ENCODE results near the gene GUCA2B.

Gene GUCA2B

GRCh38 chr1:42133809-42134526, 19.2 kb upstream of the GUCA2B start:
- Histone ChIP-seq H3K27ac (ENCODE audit: insufficient read depth in 1 of 2, low read depth in 1 of 2, low read length in 2 of 2, poor library complexity in 1 of 2, severe bottlenecking in 2 of 2) (no peak overlapping the region), H3K9me3 (ENCODE audit: control extremely low read depth in 1 of 5, control insufficient read depth in 4 of 5, insufficient read depth in 2 of 5, low read depth in 1 of 5, low read length in 4 of 5) (no peaks in the 10 kb centered on the region), H3K27me3 (replicated peaks in 2 of 5; ENCODE audit: control insufficient read depth in 4 of 5, insufficient read depth in 5 of 5, low read length in 4 of 5) (no peaks in the 10 kb centered on the region), H3K4me1 (ENCODE audit: control extremely low read depth in 1 of 4, control insufficient read depth in 4 of 4, insufficient read depth in 4 of 4, low read length in 3 of 4) (peaks cover 0 to 6% (median 2%) of the 10 kb centered on the region in 4 experiments), H3K36me3 (ENCODE audit: control insufficient read depth in 4 of 4, insufficient read depth in 4 of 4, low read length in 3 of 4) (no peaks in the 10 kb centered on the region), H3K4me3 (ENCODE audit: control insufficient read depth in 1 of 7, extremely low read depth in 1 of 7, insufficient read depth in 4 of 7, low read depth in 2 of 7, low read length in 6 of 7) (no peak overlapping the region)
- DNase-seq: no peak
- 96% methylated on average over 9 of the region's 10 CpGs for WGBS (ENCODE audit: insufficient coverage)
- POLR2A ChIA-PET: no interaction called here
- CTCF ChIA-PET: interaction anchor here (1.2 to 1.6 kb wide), 2 partner anchors 9 to 21 kb away, joined by 3 read pairs; no protein-coding TSS in a partner anchor

DNA sequence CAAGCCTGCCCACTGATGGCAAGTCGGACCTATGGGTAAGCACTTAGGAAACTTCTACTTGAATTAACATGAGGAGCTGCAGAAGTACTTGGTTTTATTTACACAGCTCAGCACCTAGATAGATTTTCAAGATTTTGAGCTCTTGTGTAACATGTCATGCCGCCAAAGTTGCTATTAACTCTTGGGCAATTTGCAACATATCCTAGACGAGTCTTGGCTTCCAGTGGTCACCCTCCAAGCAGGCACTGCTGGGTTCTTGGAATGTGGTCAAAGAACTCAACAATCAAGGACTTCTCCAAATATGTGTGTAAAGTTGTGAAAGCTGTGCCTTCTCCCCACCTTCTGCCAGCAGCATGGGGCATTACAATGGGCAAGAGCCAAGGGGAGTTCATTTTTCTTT, 17.8 kb upstream of the GUCA2B start:
- no peak overlapping the region for H3K27ac ChIP-seq (ENCODE audit: insufficient read depth in 1 of 2, low read depth in 1 of 2, low read length in 2 of 2, poor library complexity in 1 of 2, severe bottlenecking in 2 of 2)
- 95% methylated on average over 3 of the region's 3 CpGs for WGBS (ENCODE audit: insufficient coverage)
- peaks cover 0 to 6% (median 2%) of the 10 kb centered on the region in 4 experiments for H3K4me1 ChIP-seq (ENCODE audit: control extremely low read depth in 1 of 4, control insufficient read depth in 4 of 4, insufficient read depth in 4 of 4, low read length in 3 of 4)
- no peaks in the 10 kb centered on the region for H3K36me3 ChIP-seq (ENCODE audit: control insufficient read depth in 4 of 4, insufficient read depth in 4 of 4, low read length in 3 of 4)
- H3K27me3 ChIP-seq (replicated peaks in 2 of 5; ENCODE audit: control insufficient read depth in 4 of 5, insufficient read depth in 5 of 5, low read length in 4 of 5): no peaks in the 10 kb centered on the region
- H3K9me3 ChIP-seq (ENCODE audit: control extremely low read depth in 1 of 5, control insufficient read depth in 4 of 5, insufficient read depth in 2 of 5, low read depth in 1 of 5, low read length in 4 of 5): no peaks in the 10 kb centered on the region
- POLR2A ChIA-PET: no interaction called here
- DNase-seq: no peak
- CTCF ChIA-PET: interaction anchor here (0.9 to 1.6 kb wide), 2 partner anchors 18 to 23 kb away, joined by 3 read pairs; partner anchors contain the start of gene GUCA2B
- no peak overlapping the region for H3K4me3 ChIP-seq (ENCODE audit: control insufficient read depth in 1 of 7, extremely low read depth in 1 of 7, insufficient read depth in 4 of 7, low read depth in 2 of 7, low read length in 6 of 7)

DNA sequence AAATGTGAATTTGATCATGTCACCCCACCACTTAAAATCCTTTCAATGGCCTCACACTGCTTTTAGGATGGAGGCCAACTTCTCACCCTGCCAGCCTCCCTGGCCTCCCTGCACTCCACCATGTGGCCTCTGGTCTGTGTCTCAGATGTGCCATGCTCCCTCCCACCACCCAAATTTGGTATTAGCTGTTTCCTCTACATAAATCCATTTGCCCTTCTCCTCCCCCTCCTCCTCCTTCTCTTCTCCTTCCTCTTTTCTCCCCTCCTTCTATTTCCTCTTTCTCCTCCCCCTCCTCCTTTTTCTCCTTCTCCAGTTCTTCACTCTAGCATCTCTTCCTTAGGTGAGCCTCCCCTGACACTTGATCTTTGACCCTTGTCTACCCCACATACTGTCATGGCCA, 16.7 kb upstream of the GUCA2B start:
- H3K4me1 ChIP-seq (ENCODE audit: control extremely low read depth in 1 of 4, control insufficient read depth in 4 of 4, insufficient read depth in 4 of 4, low read length in 3 of 4): peaks cover 0 to 6% (median 2%) of the 10 kb centered on the region in 4 experiments
- H3K9me3 ChIP-seq (ENCODE audit: control extremely low read depth in 1 of 5, control insufficient read depth in 4 of 5, insufficient read depth in 2 of 5, low read depth in 1 of 5, low read length in 4 of 5): no peaks in the 10 kb centered on the region
- no peaks in the 10 kb centered on the region for H3K27me3 ChIP-seq (replicated peaks in 2 of 5; ENCODE audit: control insufficient read depth in 4 of 5, insufficient read depth in 5 of 5, low read length in 4 of 5)
- ChIA-PET CTCF (no interaction called here), POLR2A (no interaction called here)
- H3K36me3 ChIP-seq (ENCODE audit: control insufficient read depth in 4 of 4, insufficient read depth in 4 of 4, low read length in 3 of 4): no peaks in the 10 kb centered on the region
- H3K4me3 ChIP-seq (ENCODE audit: control insufficient read depth in 1 of 7, extremely low read depth in 1 of 7, insufficient read depth in 4 of 7, low read depth in 2 of 7, low read length in 6 of 7): no peak overlapping the region
- H3K27ac ChIP-seq (ENCODE audit: insufficient read depth in 1 of 2, low read depth in 1 of 2, low read length in 2 of 2, poor library complexity in 1 of 2, severe bottlenecking in 2 of 2): no peak overlapping the region
- peak in 2 of 3 donors; percentile 72 to 76 for DNase-seq

DNA sequence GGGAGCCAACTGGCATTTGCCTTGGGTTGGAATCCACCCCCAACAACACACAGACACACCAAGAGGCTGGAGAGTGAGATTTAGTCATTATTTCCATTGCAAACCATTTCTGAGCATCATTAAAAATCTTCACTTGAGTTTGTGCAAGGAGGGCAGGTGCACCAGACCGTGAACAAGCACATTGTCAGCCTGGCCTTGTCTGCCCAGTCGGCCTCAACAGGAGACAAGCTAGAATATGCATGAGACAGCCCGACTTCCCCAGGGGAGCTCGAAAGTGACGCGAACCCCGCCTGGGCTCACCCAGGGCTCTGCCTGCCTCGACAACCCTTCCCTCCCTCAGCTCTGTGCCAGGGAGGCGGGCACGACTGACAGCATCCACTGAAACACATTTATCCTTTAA, 15.4 kb upstream of the GUCA2B start:
- no peaks in the 10 kb centered on the region for H3K9me3 ChIP-seq (ENCODE audit: control extremely low read depth in 1 of 5, control insufficient read depth in 4 of 5, insufficient read depth in 2 of 5, low read depth in 1 of 5, low read length in 4 of 5)
- no peaks in the 10 kb centered on the region for H3K27me3 ChIP-seq (replicated peaks in 2 of 5; ENCODE audit: control insufficient read depth in 4 of 5, insufficient read depth in 5 of 5, low read length in 4 of 5)
- DNase-seq: no peak
- no peak overlapping the region for H3K4me3 ChIP-seq (ENCODE audit: control insufficient read depth in 1 of 7, extremely low read depth in 1 of 7, insufficient read depth in 4 of 7, low read depth in 2 of 7, low read length in 6 of 7)
- POLR2A ChIA-PET: no interaction called here
- H3K4me1 ChIP-seq (ENCODE audit: control extremely low read depth in 1 of 4, control insufficient read depth in 4 of 4, insufficient read depth in 4 of 4, low read length in 3 of 4): peaks cover 0 to 7% (median 4%) of the 10 kb centered on the region in 4 experiments
- no peaks in the 10 kb centered on the region for H3K36me3 ChIP-seq (ENCODE audit: control insufficient read depth in 4 of 4, insufficient read depth in 4 of 4, low read length in 3 of 4)
- CTCF ChIA-PET: interaction anchor here (0.9 kb wide), 2 partner anchors 13 to 28 kb away, joined by 3 to 4 read pairs; no protein-coding TSS in a partner anchor
- 100% methylated on average over 8 of the region's 10 CpGs for WGBS (ENCODE audit: insufficient coverage)
- H3K27ac ChIP-seq (ENCODE audit: insufficient read depth in 1 of 2, low read depth in 1 of 2, low read length in 2 of 2, poor library complexity in 1 of 2, severe bottlenecking in 2 of 2): no peak overlapping the region

- DNase-seq: no peak
- 92% methylated on average over 2 of the region's 4 CpGs for WGBS (ENCODE audit: insufficient coverage)
- POLR2A ChIA-PET: no interaction called here
- Histone ChIP-seq H3K4me1 (ENCODE audit: control extremely low read depth in 1 of 4, control insufficient read depth in 4 of 4, insufficient read depth in 4 of 4, low read length in 3 of 4) (peaks cover 2 to 15% (median 12%) of the 10 kb centered on the region in 4 experiments), H3K4me3 (ENCODE audit: control insufficient read depth in 1 of 7, extremely low read depth in 1 of 7, insufficient read depth in 4 of 7, low read depth in 2 of 7, low read length in 6 of 7) (no peak overlapping the region), H3K9me3 (ENCODE audit: control extremely low read depth in 1 of 5, control insufficient read depth in 4 of 5, insufficient read depth in 2 of 5, low read depth in 1 of 5, low read length in 4 of 5) (no peaks in the 10 kb centered on the region), H3K27ac (ENCODE audit: insufficient read depth in 1 of 2, low read depth in 1 of 2, low read length in 2 of 2, poor library complexity in 1 of 2, severe bottlenecking in 2 of 2) (no peak overlapping the region), H3K36me3 (ENCODE audit: control insufficient read depth in 4 of 4, insufficient read depth in 4 of 4, low read length in 3 of 4) (no peaks in the 10 kb centered on the region), H3K27me3 (replicated peaks in 2 of 5; ENCODE audit: control insufficient read depth in 4 of 5, insufficient read depth in 5 of 5, low read length in 4 of 5) (no peaks in the 10 kb centered on the region)
- CTCF ChIA-PET: interaction anchor here (0.9 kb wide), 1 partner anchor 13 kb away, joined by 4 read pairs; no protein-coding TSS in a partner anchor
Observed at GRCh38 chr1:42138586-42138985, 14.6 kb upstream of the GUCA2B start.

DNA sequence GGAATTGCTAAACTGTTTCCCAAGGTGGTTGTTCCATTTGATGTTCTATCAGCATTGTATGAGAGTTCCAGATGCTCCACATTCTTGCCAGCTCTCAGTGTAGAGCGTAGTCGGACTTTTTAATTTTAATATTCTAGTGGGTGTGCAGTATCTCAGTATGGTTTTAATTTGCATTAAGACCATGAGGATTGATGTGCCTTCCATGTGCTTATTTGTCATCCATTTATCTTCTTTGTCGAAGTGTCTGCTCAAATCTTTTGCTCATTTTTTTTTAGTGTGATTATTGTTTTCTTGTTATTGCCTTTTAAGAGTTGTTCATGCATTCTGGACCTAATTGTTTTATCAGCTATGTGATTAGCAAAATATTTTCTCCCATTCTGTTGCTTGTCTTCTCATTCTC, 13.8 kb upstream of the GUCA2B start:
- H3K9me3 ChIP-seq (ENCODE audit: control extremely low read depth in 1 of 5, control insufficient read depth in 4 of 5, insufficient read depth in 2 of 5, low read depth in 1 of 5, low read length in 4 of 5): no peaks in the 10 kb centered on the region
- no peaks in the 10 kb centered on the region for H3K36me3 ChIP-seq (ENCODE audit: control insufficient read depth in 4 of 4, insufficient read depth in 4 of 4, low read length in 3 of 4)
- no peaks in the 10 kb centered on the region for H3K27me3 ChIP-seq (replicated peaks in 2 of 5; ENCODE audit: control insufficient read depth in 4 of 5, insufficient read depth in 5 of 5, low read length in 4 of 5)
- no peak overlapping the region for H3K4me3 ChIP-seq (ENCODE audit: control insufficient read depth in 1 of 7, extremely low read depth in 1 of 7, insufficient read depth in 4 of 7, low read depth in 2 of 7, low read length in 6 of 7)
- POLR2A ChIA-PET: no interaction called here
- 100% methylated on average over 2 of the region's 3 CpGs for WGBS (ENCODE audit: insufficient coverage)
- CTCF ChIA-PET: no interaction called here
- peaks cover 2 to 20% (median 20%) of the 10 kb centered on the region in 4 experiments for H3K4me1 ChIP-seq (ENCODE audit: control extremely low read depth in 1 of 4, control insufficient read depth in 4 of 4, insufficient read depth in 4 of 4, low read length in 3 of 4)
- no peak overlapping the region for H3K27ac ChIP-seq (ENCODE audit: insufficient read depth in 1 of 2, low read depth in 1 of 2, low read length in 2 of 2, poor library complexity in 1 of 2, severe bottlenecking in 2 of 2)
- DNase-seq: no peak

DNA sequence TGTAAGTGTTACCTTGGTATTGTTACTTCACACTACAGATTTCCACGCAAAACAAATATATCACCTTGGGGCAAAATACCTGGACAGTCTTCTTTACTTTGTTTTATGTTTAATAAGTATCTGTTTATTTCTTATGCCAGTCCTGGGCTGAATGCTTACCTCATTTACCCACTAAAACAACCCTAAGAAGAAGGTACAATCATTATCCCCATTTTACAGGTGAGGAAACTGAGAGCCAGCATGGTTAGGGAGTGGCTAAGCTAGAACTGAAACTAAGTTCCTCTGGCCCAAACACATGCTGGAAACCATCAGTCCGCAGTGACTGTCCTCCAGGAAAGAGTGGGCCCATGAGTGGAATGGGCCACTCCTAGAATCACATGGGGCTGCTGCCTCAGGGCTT, 13.0 kb upstream of the GUCA2B start:
- POLR2A ChIA-PET: no interaction called here
- DNase-seq: no peak
- CTCF ChIA-PET: no interaction called here
- Histone ChIP-seq H3K4me3 (ENCODE audit: control insufficient read depth in 1 of 7, extremely low read depth in 1 of 7, insufficient read depth in 4 of 7, low read depth in 2 of 7, low read length in 6 of 7) (no peak overlapping the region), H3K27ac (ENCODE audit: insufficient read depth in 1 of 2, low read depth in 1 of 2, low read length in 2 of 2, poor library complexity in 1 of 2, severe bottlenecking in 2 of 2) (no peak overlapping the region), H3K36me3 (ENCODE audit: control insufficient read depth in 4 of 4, insufficient read depth in 4 of 4, low read length in 3 of 4) (no peaks in the 10 kb centered on the region), H3K9me3 (ENCODE audit: control extremely low read depth in 1 of 5, control insufficient read depth in 4 of 5, insufficient read depth in 2 of 5, low read depth in 1 of 5, low read length in 4 of 5) (no peaks in the 10 kb centered on the region), H3K27me3 (replicated peaks in 2 of 5; ENCODE audit: control insufficient read depth in 4 of 5, insufficient read depth in 5 of 5, low read length in 4 of 5) (no peaks in the 10 kb centered on the region), H3K4me1 (ENCODE audit: control extremely low read depth in 1 of 4, control insufficient read depth in 4 of 4, insufficient read depth in 4 of 4, low read length in 3 of 4) (peaks cover 2 to 28% (median 27%) of the 10 kb centered on the region in 4 experiments)
- 100% methylated on average over 1 of the region's 2 CpGs for whole genome bisulfite sequencing (ENCODE audit: insufficient coverage)

All from common myeloid progenitor, CD34-positive (primary cell).